B cell (primary cell): ENCODE data around the gene CRELD2. TPM values are rescaled to one million over a fixed set of nuclear protein-coding genes. Genes with fewer than 3 reads are reported as not detected.

Source experiments
- ATAC-seq: fragments of 200-7000 bp; cut with Tn5 transposase; one replicate; pipeline ENCODE4 v1.10.0; 2021; ENCODE audit warnings: low read depth, mild to moderate bottlenecking, moderate number of reproducible peaks, moderate library complexity
- CTCF ChIA-PET: fragments of 350-600 bp; sonication (Branson Sonifier 250); formaldehyde crosslinking; loops from one replicate; lab custom pipeline; 2021; ENCODE audit warnings: antibody characterized with exemption, inconsistent platforms; lab: Charles Lee
- POLR2A ChIA-PET: fragments of 350-600 bp; sonication (Branson Sonifier 250); formaldehyde crosslinking; loops from one replicate; lab custom pipeline; 2021; ENCODE audit warnings: antibody characterized with exemption; lab: Charles Lee
- DNase-seq: peaks from one replicate; pipeline ENCODE4 v3.0.0; 2013
- H2AFZ ChIP-seq: 2 replicates; pipeline ENCODE4 v1.6.1; 2012; ENCODE audit warnings: mild to moderate bottlenecking, low read depth, low read length; ENCODE audit not compliant: insufficient read depth, poor library complexity, severe bottlenecking
- H3K27ac ChIP-seq, 2 donors: 1 replicate in 1 of 2; 2 replicates in 1 of 2; pipeline ENCODE4 v1.5.1; 2012 to 2013; ENCODE audit warnings: low read length in 2 of 2, mild to moderate bottlenecking in 2 of 2, moderate library complexity in 1 of 2
- H3K27me3 ChIP-seq, 4 experiments: fragments of 200-600 bp in 1 of 4; sonication (generic) in 1 of 4; replicated peaks in 1 of 4; 1 replicate in 2 of 4; 2 replicates in 2 of 4; pipeline versions ENCODE4 v1.6.1 to v1.7.0; 2013 to 2016; ENCODE audit warnings: low read length in 3 of 4, mild to moderate bottlenecking in 2 of 4, mixed read lengths in 1 of 4, moderate library complexity in 1 of 4; ENCODE audit not compliant: insufficient read depth in 4 of 4, control insufficient read depth in 3 of 4; ENCODE audit errors: control extremely low read depth in 1 of 4
- H3K36me3 ChIP-seq, 2 experiments: replicated peaks in 1 of 2; 1 replicate in 1 of 2; 2 replicates in 1 of 2; pipeline versions ENCODE4 v1.6.1 to v1.7.1; 2013; ENCODE audit warnings: low read length in 1 of 2; ENCODE audit not compliant: insufficient read depth in 2 of 2, control insufficient read depth in 1 of 2; ENCODE audit errors: control extremely low read depth in 1 of 2, extremely low read depth in 1 of 2
- H3K4me1 ChIP-seq, 2 donors: fragments of 200-600 bp in 1 of 2; sonication (generic) in 1 of 2; 1 replicate in 1 of 2; 2 replicates in 1 of 2; pipeline versions ENCODE4 v1.5.1 to v1.6.1; 2013 to 2017; ENCODE audit warnings: low read length in 2 of 2; ENCODE audit not compliant: control insufficient read depth in 2 of 2, insufficient read depth in 2 of 2
- H3K4me2 ChIP-seq: replicated peaks from 2 replicates; pipeline ENCODE3; 2012; ENCODE audit warnings: mild to moderate bottlenecking, low read depth, low read length; ENCODE audit not compliant: poor library complexity, severe bottlenecking
- H3K4me3 ChIP-seq, 5 experiments: fragments of 200-600 bp in 1 of 5; sonication (generic) in 1 of 5; 1 replicate in 3 of 5; 2 replicates in 2 of 5; pipeline versions ENCODE4 v1.5.1 to v1.7.0; 2011 to 2016; ENCODE audit warnings: low read length in 4 of 5, mild to moderate bottlenecking in 4 of 5, low read depth in 2 of 5, control low read depth in 1 of 5, moderate library complexity in 1 of 5; ENCODE audit not compliant: insufficient read depth in 1 of 5; ENCODE audit errors: control extremely low read depth in 1 of 5, extremely low read depth in 1 of 5
- H3K79me2 ChIP-seq: fragments of 200-600 bp; sonication (generic); one replicate; pipeline ENCODE4 v1.6.0; 2016; ENCODE audit warnings: low read length; ENCODE audit not compliant: control insufficient read depth, insufficient read depth
- H3K9ac ChIP-seq: fragments of 200-600 bp; sonication (generic); 2 replicates; pipeline ENCODE4 v1.6.1; 2017; ENCODE audit warnings: mild to moderate bottlenecking, low read length, moderate library complexity
- H3K9me3 ChIP-seq, 3 donors: one replicate each; pipeline versions ENCODE4 v1.6.1 to v1.7.1; 2013; ENCODE audit warnings: low read length in 2 of 3; ENCODE audit not compliant: control insufficient read depth in 2 of 3, insufficient read depth in 1 of 3; ENCODE audit errors: control extremely low read depth in 1 of 3
- H4K20me1 ChIP-seq: 2 replicates; pipeline ENCODE4 v1.6.0; 2012; ENCODE audit warnings: mild to moderate bottlenecking, low read length; ENCODE audit not compliant: insufficient read depth, control insufficient read depth, poor library complexity, severe bottlenecking
- H3K27ac Mint-ChIP-seq: one replicate; pipeline ENCODE4 v1.8.0; 2021; ENCODE audit warnings: mixed read lengths
- H3K27me3 Mint-ChIP-seq: one replicate; pipeline ENCODE4 v1.8.0; 2021; ENCODE audit warnings: mixed read lengths
- H3K4me1 Mint-ChIP-seq: one replicate; pipeline ENCODE4 v1.8.0; 2021; ENCODE audit warnings: mixed read lengths
- H3K4me3 Mint-ChIP-seq: one replicate; pipeline ENCODE4 v1.8.0; 2021; ENCODE audit warnings: mixed read lengths
- H3K9me3 Mint-ChIP-seq: one replicate; pipeline ENCODE4 v1.8.0; 2022; ENCODE audit warnings: mixed read lengths; ENCODE audit not compliant: insufficient read depth
- EZH2 ChIP-seq: IDR thresholded peaks from 2 replicates; pipeline ENCODE4 v1.6.1; 2012; ENCODE audit warnings: borderline replicate concordance, low read depth, mild to moderate bottlenecking, moderate library complexity, low read length; ENCODE audit not compliant: insufficient read depth, poor library complexity, severe bottlenecking
- WGBS: methylation state at CpG from one replicate; pipeline ENCODE4 v1.1.5; 2013; ENCODE audit warnings: missing lambda C conversion rate; ENCODE audit not compliant: insufficient coverage; 5-methylcytosine and 5-hydroxymethylcytosine counted together
- intact Hi-C: fragments of 100-400 bp; cut with micrococcal nuclease; formaldehyde crosslinking; loops from one replicate; pipeline ENCODE4 v1.10.0; 2022
- polyA plus RNA-seq: library from polyadenylated mRNA; depleted of rRNA; stranded (reverse); fragments of >200 nt; gene quantifications from 2 replicates; pipeline ENCODE4 v1.2.3, GENCODE V29; 2012
- total RNA-seq, 2 donors: library from RNA; stranded (reverse); fragments of 120-200 nt in 1 of 2; gene quantifications; 1 replicate in 1 of 2; 2 replicates in 1 of 2; pipeline versions ENCODE4 v1.2.3 to v1.2.4, GENCODE V29; 2013 to 2022
- TF ChIP-seq, protein P1 (sequence below): fragments of 200-600 bp; IDR thresholded peaks from one replicate; pipeline ENCODE4 v1.8.0; 2022; ENCODE audit warnings: antibody characterized with exemption, mild to moderate bottlenecking

CRELD2 gene
- total and polyA plus RNA-seq, 2 donors (not counting 1 experiment from before 2014, with no cell fraction given): 35.9 to 41.9 TPM

DNA sequence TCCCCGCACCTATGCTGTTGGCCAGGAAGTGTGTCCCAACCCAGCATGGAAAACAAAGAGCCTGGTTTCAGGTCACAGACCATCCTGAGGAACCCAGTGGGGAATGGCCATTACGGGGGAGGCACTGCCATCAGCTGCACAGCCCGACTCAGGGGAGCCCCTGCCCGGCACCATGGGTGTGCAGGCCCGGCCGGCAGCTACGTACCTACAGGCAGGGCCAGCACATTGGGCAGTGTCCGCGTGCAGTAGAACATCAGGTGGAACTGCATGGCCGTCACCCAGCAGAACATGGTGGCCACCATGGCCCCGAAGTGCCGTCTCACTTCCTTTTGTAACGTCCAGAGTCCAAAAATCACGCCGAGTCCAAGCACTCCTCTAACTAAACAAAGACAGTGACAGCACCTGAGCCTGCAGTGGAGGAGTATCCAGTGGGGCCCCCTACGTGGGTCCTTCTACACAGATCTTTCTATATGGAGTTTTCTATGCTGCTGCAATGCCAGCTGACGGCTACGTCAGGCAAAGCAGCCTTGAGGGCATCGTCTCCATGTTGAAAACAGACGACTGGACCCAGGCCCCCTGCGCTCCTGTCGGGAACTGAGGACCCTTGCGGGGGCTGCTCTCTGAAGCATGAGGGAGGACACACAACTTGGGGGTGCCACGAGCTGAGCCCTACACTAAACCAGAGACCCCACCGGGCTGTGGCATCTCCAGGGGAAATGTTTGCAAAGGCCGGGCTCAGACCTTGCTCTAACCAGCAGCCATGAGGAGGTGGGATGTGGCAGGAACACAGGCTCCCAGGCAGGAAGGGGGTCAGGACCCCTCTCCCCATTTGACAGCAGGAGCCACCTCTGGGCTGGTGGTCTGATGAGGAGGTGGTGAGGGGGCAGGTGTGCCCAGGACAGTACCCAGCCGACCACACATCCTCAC lies 7.9 kb upstream of the CRELD2 start:
- Histone ChIP-seq H3K27me3 (no peaks in the 10 kb centered on the region), H2AFZ (no peak overlapping the region), H4K20me1 (peaks cover 43% of the 10 kb centered on the region), H3K36me3 (peaks cover 0 to 52% of the 10 kb centered on the region in 2 experiments), H3K9ac (no peak overlapping the region), H3K4me2 (no peak overlapping the region), H3K9me3 (no peaks in the 10 kb centered on the region), H3K4me1 (no peaks in the 10 kb centered on the region), H3K4me3 (no peak overlapping the region), H3K79me2 (peaks cover 60% of the 10 kb centered on the region), H3K27ac (no peak overlapping the region)
- Mint-ChIP-seq H3K9me3 (no peaks in the 10 kb centered on the region), H3K4me1 (no peaks in the 10 kb centered on the region), H3K4me3 (no peak overlapping the region), H3K27me3 (no peaks in the 10 kb centered on the region), H3K27ac (no peak overlapping the region)
- DNase-seq: no peak
- intact Hi-C loops: no loop called here
- no peak for ATAC-seq
- TF ChIP-seq, protein P1, sequence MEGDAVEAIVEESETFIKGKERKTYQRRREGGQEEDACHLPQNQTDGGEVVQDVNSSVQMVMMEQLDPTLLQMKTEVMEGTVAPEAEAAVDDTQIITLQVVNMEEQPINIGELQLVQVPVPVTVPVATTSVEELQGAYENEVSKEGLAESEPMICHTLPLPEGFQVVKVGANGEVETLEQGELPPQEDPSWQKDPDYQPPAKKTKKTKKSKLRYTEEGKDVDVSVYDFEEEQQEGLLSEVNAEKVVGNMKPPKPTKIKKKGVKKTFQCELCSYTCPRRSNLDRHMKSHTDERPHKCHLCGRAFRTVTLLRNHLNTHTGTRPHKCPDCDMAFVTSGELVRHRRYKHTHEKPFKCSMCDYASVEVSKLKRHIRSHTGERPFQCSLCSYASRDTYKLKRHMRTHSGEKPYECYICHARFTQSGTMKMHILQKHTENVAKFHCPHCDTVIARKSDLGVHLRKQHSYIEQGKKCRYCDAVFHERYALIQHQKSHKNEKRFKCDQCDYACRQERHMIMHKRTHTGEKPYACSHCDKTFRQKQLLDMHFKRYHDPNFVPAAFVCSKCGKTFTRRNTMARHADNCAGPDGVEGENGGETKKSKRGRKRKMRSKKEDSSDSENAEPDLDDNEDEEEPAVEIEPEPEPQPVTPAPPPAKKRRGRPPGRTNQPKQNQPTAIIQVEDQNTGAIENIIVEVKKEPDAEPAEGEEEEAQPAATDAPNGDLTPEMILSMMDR: no peak
- TF ChIP-seq EZH2: no peak
- ChIA-PET POLR2A (no interaction called here), CTCF (no interaction called here)
- WGBS: 96% methylated on average over 26 of the region's 27 CpGs
